Ishikawa (cell line): ENCODE results near the gene EXOSC3.

Experiments used
- CEBPB ChIP-seq: IDR thresholded peaks from 2 replicates; pipeline ENCODE4 v1.6.1; 2012
- CREB1 ChIP-seq: IDR thresholded peaks from 2 replicates; pipeline ENCODE4 v1.6.1; 2012; ENCODE audit warnings: low read depth
- EGR1 ChIP-seq: IDR thresholded peaks from 2 replicates; pipeline ENCODE4 v1.6.1; 2012
- EP300 ChIP-seq: IDR thresholded peaks from 2 replicates; pipeline ENCODE4 v1.6.1; 2012; ENCODE audit warnings: borderline replicate concordance
- FOXM1 ChIP-seq: IDR thresholded peaks from 2 replicates; pipeline ENCODE4 v1.6.1; 2012; ENCODE audit warnings: low read depth, borderline replicate concordance
- NFIC ChIP-seq: IDR thresholded peaks from 2 replicates; pipeline ENCODE4 v1.6.1; 2012
- RAD21 ChIP-seq: IDR thresholded peaks from 2 replicates; pipeline ENCODE4 v1.6.1; 2012; ENCODE audit warnings: low read depth
- TAF1 ChIP-seq: IDR thresholded peaks from 2 replicates; pipeline ENCODE4 v1.6.1; 2012; ENCODE audit warnings: low read depth, mild to moderate bottlenecking
- TCF12 ChIP-seq: IDR thresholded peaks from 2 replicates; pipeline ENCODE4 v1.6.1; 2012; ENCODE audit warnings: low read depth
- TEAD4 ChIP-seq: IDR thresholded peaks from 2 replicates; pipeline ENCODE4 v1.6.1; 2012
- YY1 ChIP-seq: IDR thresholded peaks from 2 replicates; pipeline ENCODE4 v1.6.1; 2012; ENCODE audit warnings: low read depth
- ZBTB7A ChIP-seq: IDR thresholded peaks from 2 replicates; pipeline ENCODE4 v1.6.1; 2012; ENCODE audit warnings: low read depth
- TF ChIP-seq, protein P1 (sequence below): IDR thresholded peaks from 2 replicates; pipeline ENCODE4 v1.6.1; 2012
- TF ChIP-seq, protein P2 (sequence below): IDR thresholded peaks from 2 replicates; pipeline ENCODE4 v1.6.1; 2012
- TF ChIP-seq, protein P3 (sequence below): IDR thresholded peaks from 2 replicates; pipeline ENCODE4 v1.6.1; 2012; ENCODE audit warnings: low read depth, mild to moderate bottlenecking

Gene EXOSC3

GRCh38 chr9:37818849-37819248 is 34.0 kb upstream of the EXOSC3 start:
- TF ChIP-seq YY1, result no peak
- no peak for TF ChIP-seq CEBPB
- TF ChIP-seq, protein P1, sequence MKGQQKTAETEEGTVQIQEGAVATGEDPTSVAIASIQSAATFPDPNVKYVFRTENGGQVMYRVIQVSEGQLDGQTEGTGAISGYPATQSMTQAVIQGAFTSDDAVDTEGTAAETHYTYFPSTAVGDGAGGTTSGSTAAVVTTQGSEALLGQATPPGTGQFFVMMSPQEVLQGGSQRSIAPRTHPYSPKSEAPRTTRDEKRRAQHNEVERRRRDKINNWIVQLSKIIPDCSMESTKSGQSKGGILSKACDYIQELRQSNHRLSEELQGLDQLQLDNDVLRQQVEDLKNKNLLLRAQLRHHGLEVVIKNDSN, result no peak
- TF ChIP-seq TEAD4, result no peak
- no peak for TF ChIP-seq CREB1
- no peak for TF ChIP-seq TCF12
- TF ChIP-seq NFIC, result no peak
- no peak for TF ChIP-seq RAD21
- TF ChIP-seq, protein P2, sequence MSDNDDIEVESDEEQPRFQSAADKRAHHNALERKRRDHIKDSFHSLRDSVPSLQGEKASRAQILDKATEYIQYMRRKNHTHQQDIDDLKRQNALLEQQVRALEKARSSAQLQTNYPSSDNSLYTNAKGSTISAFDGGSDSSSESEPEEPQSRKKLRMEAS, result no peak
- no peak for TF ChIP-seq TAF1

DNA sequence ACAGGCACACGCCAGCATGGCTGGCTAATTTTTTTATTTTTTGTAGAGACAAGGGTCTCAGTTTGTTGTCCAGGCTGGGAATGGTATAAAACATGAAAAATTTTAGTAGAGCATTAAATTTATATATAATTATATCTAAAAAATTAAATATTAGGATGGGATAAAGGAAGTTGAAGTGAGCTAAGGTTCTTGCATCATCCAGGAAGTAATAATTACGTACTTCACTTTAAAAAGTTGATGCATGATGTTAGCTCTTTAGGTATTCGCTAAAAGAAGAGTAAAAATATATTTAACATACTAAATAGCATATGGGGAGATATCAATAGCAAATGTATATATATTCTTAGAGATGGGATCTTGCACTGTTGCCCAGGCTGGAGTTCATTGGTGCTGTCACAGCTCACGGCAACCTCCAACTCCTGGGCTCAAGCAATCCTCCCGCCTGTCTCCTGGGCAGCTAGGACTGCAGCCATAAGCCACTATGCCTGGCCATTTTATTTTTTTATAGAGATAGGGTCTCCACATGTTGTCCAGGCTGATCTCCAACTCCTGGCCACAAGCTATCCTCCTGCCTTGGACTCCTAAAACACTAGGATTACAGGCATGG is 28.0 kb upstream of the EXOSC3 start:
- no peak for TF ChIP-seq YY1

- no peak for TF ChIP-seq CREB1
- TF ChIP-seq, protein P2, result no peak
- TF ChIP-seq ZBTB7A, result no peak
- TF ChIP-seq, protein P3, sequence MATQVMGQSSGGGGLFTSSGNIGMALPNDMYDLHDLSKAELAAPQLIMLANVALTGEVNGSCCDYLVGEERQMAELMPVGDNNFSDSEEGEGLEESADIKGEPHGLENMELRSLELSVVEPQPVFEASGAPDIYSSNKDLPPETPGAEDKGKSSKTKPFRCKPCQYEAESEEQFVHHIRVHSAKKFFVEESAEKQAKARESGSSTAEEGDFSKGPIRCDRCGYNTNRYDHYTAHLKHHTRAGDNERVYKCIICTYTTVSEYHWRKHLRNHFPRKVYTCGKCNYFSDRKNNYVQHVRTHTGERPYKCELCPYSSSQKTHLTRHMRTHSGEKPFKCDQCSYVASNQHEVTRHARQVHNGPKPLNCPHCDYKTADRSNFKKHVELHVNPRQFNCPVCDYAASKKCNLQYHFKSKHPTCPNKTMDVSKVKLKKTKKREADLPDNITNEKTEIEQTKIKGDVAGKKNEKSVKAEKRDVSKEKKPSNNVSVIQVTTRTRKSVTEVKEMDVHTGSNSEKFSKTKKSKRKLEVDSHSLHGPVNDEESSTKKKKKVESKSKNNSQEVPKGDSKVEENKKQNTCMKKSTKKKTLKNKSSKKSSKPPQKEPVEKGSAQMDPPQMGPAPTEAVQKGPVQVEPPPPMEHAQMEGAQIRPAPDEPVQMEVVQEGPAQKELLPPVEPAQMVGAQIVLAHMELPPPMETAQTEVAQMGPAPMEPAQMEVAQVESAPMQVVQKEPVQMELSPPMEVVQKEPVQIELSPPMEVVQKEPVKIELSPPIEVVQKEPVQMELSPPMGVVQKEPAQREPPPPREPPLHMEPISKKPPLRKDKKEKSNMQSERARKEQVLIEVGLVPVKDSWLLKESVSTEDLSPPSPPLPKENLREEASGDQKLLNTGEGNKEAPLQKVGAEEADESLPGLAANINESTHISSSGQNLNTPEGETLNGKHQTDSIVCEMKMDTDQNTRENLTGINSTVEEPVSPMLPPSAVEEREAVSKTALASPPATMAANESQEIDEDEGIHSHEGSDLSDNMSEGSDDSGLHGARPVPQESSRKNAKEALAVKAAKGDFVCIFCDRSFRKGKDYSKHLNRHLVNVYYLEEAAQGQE, result no peak
- no peak for TF ChIP-seq TCF12
- no peak for TF ChIP-seq NFIC
- TF ChIP-seq TAF1, result no peak
- no peak for TF ChIP-seq EGR1
These were observed 27.1 kb upstream of the EXOSC3 start for GRCh38 chr9:37811906-37812476.

- TF ChIP-seq RAD21 (no peak), CEBPB (no peak), TEAD4 (no peak), FOXM1 (no peak), ZBTB7A (no peak), TAF1 (no peak), CREB1 (no peak), EP300 (no peak)
- TF ChIP-seq, protein P2, result no peak
- TF ChIP-seq, protein P1, result no peak
These were observed 21.4 kb upstream of the EXOSC3 start for GRCh38 chr9:37806271-37806670.

GRCh38 chr9:37801959-37802711 is 17.3 kb upstream of the EXOSC3 start:
- TF ChIP-seq TEAD4, result no peak
- TF ChIP-seq EGR1, result no peak
- TF ChIP-seq TAF1, result no peak
- TF ChIP-seq FOXM1, result no peak
- no peak for TF ChIP-seq CREB1
- no peak for TF ChIP-seq EP300
- TF ChIP-seq NFIC, result no peak
- TF ChIP-seq, protein P1, result no peak
- no peak for TF ChIP-seq ZBTB7A
- TF ChIP-seq TCF12, result no peak
- TF ChIP-seq, protein P2, result no peak
- no peak for TF ChIP-seq YY1
- no peak for TF ChIP-seq CEBPB
- TF ChIP-seq, protein P3, result no peak
- TF ChIP-seq RAD21, result no peak
